ENCODE data around the gene TRIM44. TPM values are rescaled to one million over a fixed set of nuclear protein-coding genes. Genes with fewer than 3 reads are reported as not detected.
A peak's percentile ranks its signal among the peaks of the same experiment; 100 is the strongest.

TRIM44 gene
- total RNA-seq, 1 donor from 2014 or later, result 53.3 TPM

- peaks cover 8% of the 10 kb centered on the region for H3K9me3 Mint-ChIP-seq (ENCODE audit: unreplicated experiment)
- DNase-seq, result no peak
- H3K4me1 Mint-ChIP-seq (ENCODE audit: low read depth, unreplicated experiment), result peaks cover 30% of the 10 kb centered on the region
- no peak overlapping the region for H3K27ac Mint-ChIP-seq (ENCODE audit: unreplicated experiment)
- no peak for TF ChIP-seq CTCF (IDR thresholded peaks at IDR 0.05; ENCODE audit: partially characterized antibody, unreplicated experiment)
- no peak overlapping the region for H3K4me3 Mint-ChIP-seq (ENCODE audit: unreplicated experiment)
- peaks cover 9% of the 10 kb centered on the region for H3K27me3 Mint-ChIP-seq (ENCODE audit: unreplicated experiment)
- no peaks in the 10 kb centered on the region for H3K36me3 Mint-ChIP-seq (ENCODE audit: unreplicated experiment)
These were observed 37.8 kb upstream of the TRIM44 start for GRCh38 chr11:35624781-35625180.

GRCh38 chr11:35626501-35626900 is 36.1 kb upstream of the TRIM44 start:
- Mint-ChIP-seq H3K4me3 (ENCODE audit: unreplicated experiment) (no peak overlapping the region), H3K27ac (ENCODE audit: unreplicated experiment) (peak overlapping the region; percentile 41), H3K9me3 (ENCODE audit: unreplicated experiment) (no peaks in the 10 kb centered on the region), H3K4me1 (ENCODE audit: low read depth, unreplicated experiment) (peaks cover 24% of the 10 kb centered on the region), H3K36me3 (ENCODE audit: unreplicated experiment) (no peaks in the 10 kb centered on the region), H3K27me3 (ENCODE audit: unreplicated experiment) (peaks cover 2% of the 10 kb centered on the region)
- no peak for DNase-seq
- TF ChIP-seq CTCF (IDR thresholded peaks at IDR 0.05; ENCODE audit: partially characterized antibody, unreplicated experiment), result no peak

DNA sequence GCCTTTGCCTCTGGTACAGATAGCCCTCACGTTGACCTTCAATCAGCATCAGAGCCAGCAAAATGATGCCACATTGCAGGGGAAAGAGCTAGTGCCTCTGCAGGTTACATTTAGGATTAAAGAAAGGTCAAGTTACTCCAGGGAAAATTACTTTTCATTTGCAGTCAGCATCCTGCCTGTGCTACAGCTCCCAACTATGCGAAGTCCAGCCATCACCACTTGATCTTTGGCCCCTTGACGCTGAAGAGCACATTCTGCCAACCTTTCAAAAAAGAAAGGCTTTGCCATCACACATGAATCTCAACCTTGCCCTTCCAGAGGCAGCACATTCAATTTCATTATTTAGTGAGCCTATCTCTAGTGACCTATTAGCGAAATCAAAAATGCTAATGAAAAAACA is 33.1 kb upstream of the TRIM44 start:
- Mint-ChIP-seq H3K27me3 (ENCODE audit: unreplicated experiment) (peaks cover 2% of the 10 kb centered on the region), H3K4me3 (ENCODE audit: unreplicated experiment) (no peak overlapping the region), H3K4me1 (ENCODE audit: low read depth, unreplicated experiment) (peaks cover 4% of the 10 kb centered on the region), H3K9me3 (ENCODE audit: unreplicated experiment) (no peaks in the 10 kb centered on the region), H3K36me3 (ENCODE audit: unreplicated experiment) (no peaks in the 10 kb centered on the region), H3K27ac (ENCODE audit: unreplicated experiment) (no peak overlapping the region)
- no peak for TF ChIP-seq CTCF (IDR thresholded peaks at IDR 0.05; ENCODE audit: partially characterized antibody, unreplicated experiment)
- DNase-seq, result no peak

DNA sequence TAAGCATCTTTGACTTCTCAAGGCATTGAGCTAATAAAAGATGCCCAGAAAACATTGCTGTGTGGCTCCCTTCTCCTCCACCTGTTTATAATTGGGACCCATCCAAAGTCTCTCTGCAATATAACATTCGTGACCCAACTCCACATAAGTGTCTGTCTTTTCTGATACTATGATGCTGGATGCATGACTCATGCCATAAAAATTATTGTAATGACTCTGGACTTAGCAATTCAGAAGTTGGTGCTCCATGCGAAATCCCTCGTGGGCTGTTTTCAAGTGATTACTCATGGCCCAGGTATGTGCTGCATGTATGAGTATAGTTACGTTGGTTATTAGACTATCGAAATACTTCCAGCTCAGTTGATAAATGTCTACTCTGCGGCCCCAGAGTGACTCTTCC is 32.7 kb upstream of the TRIM44 start:
- no peak for DNase-seq
- Mint-ChIP-seq H3K9me3 (ENCODE audit: unreplicated experiment) (no peaks in the 10 kb centered on the region), H3K4me3 (ENCODE audit: unreplicated experiment) (no peak overlapping the region), H3K36me3 (ENCODE audit: unreplicated experiment) (no peaks in the 10 kb centered on the region), H3K27me3 (ENCODE audit: unreplicated experiment) (peaks cover 2% of the 10 kb centered on the region), H3K4me1 (ENCODE audit: low read depth, unreplicated experiment) (peaks cover 4% of the 10 kb centered on the region), H3K27ac (ENCODE audit: unreplicated experiment) (no peak overlapping the region)
- TF ChIP-seq CTCF (IDR thresholded peaks at IDR 0.05; ENCODE audit: partially characterized antibody, unreplicated experiment), result no peak

GRCh38 chr11:35631891-35632290 is 30.7 kb upstream of the TRIM44 start:
- H3K27me3 Mint-ChIP-seq (ENCODE audit: unreplicated experiment), result peaks cover 2% of the 10 kb centered on the region
- no peak overlapping the region for H3K27ac Mint-ChIP-seq (ENCODE audit: unreplicated experiment)
- no peak for TF ChIP-seq CTCF (IDR thresholded peaks at IDR 0.05; ENCODE audit: partially characterized antibody, unreplicated experiment)
- no peak overlapping the region for H3K4me3 Mint-ChIP-seq (ENCODE audit: unreplicated experiment)
- H3K9me3 Mint-ChIP-seq (ENCODE audit: unreplicated experiment), result no peaks in the 10 kb centered on the region
- H3K36me3 Mint-ChIP-seq (ENCODE audit: unreplicated experiment), result no peaks in the 10 kb centered on the region
- no peak for DNase-seq
- peaks cover 4% of the 10 kb centered on the region for H3K4me1 Mint-ChIP-seq (ENCODE audit: low read depth, unreplicated experiment)

Data from glutamatergic neuron (in vitro differentiated cells).